Measurements from ENCODE around the gene IL13RA1.

DNA sequence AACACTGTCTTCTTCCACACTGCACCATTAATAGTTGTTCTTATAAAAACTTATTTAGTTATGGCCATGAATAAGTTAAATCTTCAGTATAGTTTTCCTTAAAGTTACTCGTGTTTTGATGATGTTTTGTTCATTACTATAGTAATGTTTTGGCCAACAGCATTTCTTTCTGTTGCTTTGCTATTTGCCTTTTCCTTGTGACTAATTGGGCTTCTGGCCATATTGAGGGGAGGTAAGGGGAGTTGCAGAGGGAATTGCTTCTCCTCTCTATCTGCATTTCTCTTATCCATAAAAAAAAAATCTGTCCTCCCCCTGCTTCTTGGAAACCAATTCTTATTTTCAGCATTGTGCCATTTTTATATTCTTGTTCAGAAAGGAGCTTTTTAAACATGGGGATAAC lies 53.5 kb downstream of the IL13RA1 start:
- TF ChIP-seq CTCF (IDR thresholded peaks at IDR 0.05; ENCODE audit: low read depth, low read length) (no peak), MYC (IDR thresholded peaks at IDR 0.05; ENCODE audit: low read depth, low read length) (no peak), POLR2A (IDR thresholded peaks at IDR 0.05; ENCODE audit: extremely low read depth, insufficient read length) (no peak)
- TF ChIP-seq, protein P1, sequence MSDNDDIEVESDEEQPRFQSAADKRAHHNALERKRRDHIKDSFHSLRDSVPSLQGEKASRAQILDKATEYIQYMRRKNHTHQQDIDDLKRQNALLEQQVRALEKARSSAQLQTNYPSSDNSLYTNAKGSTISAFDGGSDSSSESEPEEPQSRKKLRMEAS (IDR thresholded peaks at IDR 0.05; ENCODE audit: low read depth, low read length) = no peak

Measured in NB4 (cell line).